Stimulated activated CD8-positive, alpha-beta memory T cell treated with anti-CD3 and anti-CD28 coated beads, Interleukin-4, amount 100 ng/mL, for 24 hours (primary cell): Measurements from ENCODE around the gene CT45A5.
"Not testable (repeated sequence)": the region's sequence is repeated elsewhere in the genome, so short reads cannot be mapped to it uniquely, and the experiment has no call there.

Experiments used
- DNase-seq: peaks from one replicate; pipeline ENCODE4 v3.0.0-alpha.2; 2020; ENCODE audit warnings: low read depth

The CT45A5 gene, protein sequence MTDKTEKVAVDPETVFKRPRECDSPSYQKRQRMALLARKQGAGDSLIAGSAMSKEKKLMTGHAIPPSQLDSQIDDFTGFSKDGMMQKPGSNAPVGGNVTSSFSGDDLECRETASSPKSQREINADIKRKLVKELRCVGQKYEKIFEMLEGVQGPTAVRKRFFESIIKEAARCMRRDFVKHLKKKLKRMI

DNA sequence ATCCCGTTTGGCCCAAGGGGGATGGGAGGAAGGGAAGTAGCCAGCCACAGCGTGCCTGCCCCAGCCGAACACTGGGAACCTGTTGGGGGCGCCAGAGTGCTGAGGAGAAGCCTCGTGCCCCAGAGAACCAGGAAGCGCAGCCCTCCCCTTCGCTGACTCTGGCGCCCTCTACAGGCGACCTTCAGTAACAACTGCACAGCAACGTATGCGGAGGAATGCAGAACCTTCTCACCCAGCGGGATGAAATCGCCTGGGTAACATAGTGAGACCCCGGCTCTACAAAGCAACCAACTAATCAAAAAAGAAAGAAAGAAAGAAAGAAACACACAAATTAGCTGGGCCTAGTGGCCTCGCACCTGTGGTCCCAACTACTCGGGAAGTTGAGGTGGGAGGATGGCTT is at the start of gene CT45A5:
Gene CT45A5, minus strand, starts transcription at position 101 of the 400 bp plus-strand sequence. CDS start 3,774 bp downstream, outside the sequence.
- DNase-seq = not testable (repeated sequence)

- not testable (repeated sequence) for DNase-seq
These were observed 34.6 kb upstream of the CT45A5 start, which contains the start of gene CT45A2 for GRCh38 chrX:135819912-135820311. CT45A2 (minus strand) TSS chrX:135820012; CDS start chrX:135816265, 3,747 bp downstream.

GRCh38 chrX:135802687-135803086 is 17.4 kb upstream of the CT45A5 start, which contains the start of gene CT45A6:
CT45A6 (minus strand) TSS chrX:135802787; CDS start chrX:135798993, 3,794 bp downstream.
- not testable (repeated sequence) for DNase-seq

DNA sequence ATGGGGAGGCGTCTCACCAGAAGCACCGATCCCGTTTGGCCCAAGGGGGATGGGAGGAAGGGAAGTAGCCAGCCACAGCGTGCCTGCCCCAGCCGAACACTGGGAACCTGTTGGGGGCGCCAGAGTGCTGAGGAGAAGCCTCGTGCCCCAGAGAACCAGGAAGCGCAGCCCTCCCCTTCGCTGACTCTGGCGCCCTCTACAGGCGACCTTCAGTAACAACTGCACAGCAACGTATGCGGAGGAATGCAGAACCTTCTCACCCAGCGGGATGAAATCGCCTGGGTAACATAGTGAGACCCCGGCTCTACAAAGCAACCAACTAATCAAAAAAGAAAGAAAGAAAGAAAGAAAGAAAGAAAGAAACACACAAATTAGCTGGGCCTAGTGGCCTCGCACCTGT is 17.2 kb downstream of the CT45A5 start, which contains the start of gene CT45A3:
Gene CT45A3, minus strand, starts transcription at position 101 of the 400 bp plus-strand sequence. CDS start 3,747 bp downstream, outside the sequence.
- not testable (repeated sequence) for DNase-seq

GRCh38 chrX:135744739-135745138 is 40.6 kb downstream of the CT45A5 start:
- not testable (repeated sequence) for DNase-seq

GRCh38 chrX:135741192-135741715 is 44.0 kb downstream of the CT45A5 start:
- DNase-seq = no peak

- no peak for DNase-seq
These were observed 44.6 kb downstream of the CT45A5 start for GRCh38 chrX:135740681-135741149.

DNA sequence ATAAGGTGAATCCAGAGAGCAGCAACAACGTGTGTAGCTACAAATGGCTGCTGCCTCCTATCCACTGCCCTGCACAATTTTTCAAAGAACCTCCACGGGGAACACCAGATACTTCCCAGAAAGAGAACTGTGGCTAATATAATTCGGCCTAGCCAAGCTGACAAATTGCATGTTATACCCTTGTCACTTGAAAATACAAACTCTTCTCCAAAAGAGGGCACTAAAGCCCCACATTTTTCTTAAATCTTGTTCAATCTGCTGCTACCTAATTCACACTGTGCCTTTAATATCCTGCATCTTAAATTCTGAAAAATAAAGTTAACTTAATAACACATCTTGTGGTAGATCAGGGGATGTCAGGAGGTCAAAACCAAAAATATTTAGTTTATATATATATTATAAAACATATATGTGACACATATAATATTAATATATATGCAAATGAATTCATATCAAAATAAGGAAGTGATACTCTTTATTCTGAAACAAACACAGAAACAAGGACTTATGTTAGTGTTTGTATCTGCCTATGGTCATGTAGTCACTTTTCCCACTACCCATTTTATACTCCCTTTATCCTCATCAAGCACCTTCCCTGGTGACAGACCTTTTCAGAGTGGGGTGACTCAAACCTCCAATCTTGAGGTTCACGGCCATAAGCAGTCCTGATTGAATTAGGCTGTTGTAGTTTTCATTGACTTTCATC is 47.8 kb downstream of the CT45A5 start:
- DNase-seq = no peak

- DNase-seq = not testable (repeated sequence)
These were observed 50.6 kb downstream of the CT45A5 start for GRCh38 chrX:135734666-135735065.
